ENCODE data around the gene ZBTB16. TPM values are rescaled to one million over a fixed set of nuclear protein-coding genes. Genes with fewer than 3 reads are reported as not detected.

The ZBTB16 gene
- polyA plus RNA-seq, 1 donor from 2014 or later: 0.45 TPM

GRCh38 chr11:114176321-114176720, 116.8 kb downstream of the ZBTB16 start:
- no peaks in the 10 kb centered on the region for H3K9me3 ChIP-seq (ENCODE audit: low read length)
- H3K79me2 ChIP-seq (replicated peaks; ENCODE audit: insufficient read depth, low read length): no peaks in the 10 kb centered on the region
- no peaks in the 10 kb centered on the region for H3F3A ChIP-seq (ENCODE audit: insufficient read depth, low read length, poor library complexity, severe bottlenecking)
- no peak overlapping the region for H3K27ac ChIP-seq (ENCODE audit: low read length)
- H3K4me2 ChIP-seq (ENCODE audit: low read length): no peak overlapping the region
- H3K36me3 ChIP-seq (ENCODE audit: insufficient read depth, low read length): no peaks in the 10 kb centered on the region
- no peak overlapping the region for H2AFZ ChIP-seq (ENCODE audit: low read depth, low read length)
- no peaks in the 10 kb centered on the region for H4K20me1 ChIP-seq (ENCODE audit: insufficient read depth)
- H3K9me2 ChIP-seq (ENCODE audit: insufficient read depth, low read length): no peaks in the 10 kb centered on the region
- no peak overlapping the region for H3K9ac ChIP-seq (ENCODE audit: low read length)
- H3K4me3 ChIP-seq (ENCODE audit: low read length): no peak overlapping the region
- no peaks in the 10 kb centered on the region for H3K27me3 ChIP-seq (ENCODE audit: insufficient read depth, low read depth, low read length)
- TF ChIP-seq EZH2 (IDR thresholded peaks at IDR 0.05; ENCODE audit: borderline replicate concordance, insufficient read depth, low read length, poor library complexity, severe bottlenecking) (no peak), MXI1 (conservative IDR thresholded peaks at IDR 0.05; ENCODE audit: poor library complexity, severe bottlenecking) (no peak), TAF1 (IDR thresholded peaks at IDR 0.05; ENCODE audit: low read depth) (no peak), RAD21 (conservative IDR thresholded peaks at IDR 0.05) (no peak), REST (IDR thresholded peaks at IDR 0.05; ENCODE audit: borderline replicate concordance) (no peak), CTCF (IDR thresholded peaks at IDR 0.05; ENCODE audit: poor library complexity, severe bottlenecking) (no peak), SMC3 (conservative IDR thresholded peaks at IDR 0.05; ENCODE audit: poor library complexity) (no peak), POLR2AphosphoS5 (IDR thresholded peaks at IDR 0.05) (no peak), EP300 (conservative IDR thresholded peaks at IDR 0.05; ENCODE audit: poor library complexity, severe bottlenecking) (no peak)

GRCh38 chr11:114178656-114179055, 119.1 kb downstream of the ZBTB16 start:
- peaks cover 4% of the 10 kb centered on the region for H3K79me2 ChIP-seq (replicated peaks; ENCODE audit: insufficient read depth, low read length)
- no peak for TF ChIP-seq RAD21 (conservative IDR thresholded peaks at IDR 0.05)
- no peak for TF ChIP-seq MXI1 (conservative IDR thresholded peaks at IDR 0.05; ENCODE audit: poor library complexity, severe bottlenecking)
- no peak for TF ChIP-seq EP300 (conservative IDR thresholded peaks at IDR 0.05; ENCODE audit: poor library complexity, severe bottlenecking)
- TF ChIP-seq CTCF (IDR thresholded peaks at IDR 0.05; ENCODE audit: poor library complexity, severe bottlenecking): no peak
- TF ChIP-seq TAF1 (IDR thresholded peaks at IDR 0.05; ENCODE audit: low read depth): no peak
- TF ChIP-seq SMC3 (conservative IDR thresholded peaks at IDR 0.05; ENCODE audit: poor library complexity): no peak
- no peak for TF ChIP-seq EZH2 (IDR thresholded peaks at IDR 0.05; ENCODE audit: borderline replicate concordance, insufficient read depth, low read length, poor library complexity, severe bottlenecking)
- no peak for TF ChIP-seq REST (IDR thresholded peaks at IDR 0.05; ENCODE audit: borderline replicate concordance)
- TF ChIP-seq POLR2AphosphoS5 (IDR thresholded peaks at IDR 0.05): no peak
- H3K9ac ChIP-seq (ENCODE audit: low read length): no peak overlapping the region
- H3K4me3 ChIP-seq (ENCODE audit: low read length): no peak overlapping the region
- no peaks in the 10 kb centered on the region for H3K9me2 ChIP-seq (ENCODE audit: insufficient read depth, low read length)
- no peaks in the 10 kb centered on the region for H3F3A ChIP-seq (ENCODE audit: insufficient read depth, low read length, poor library complexity, severe bottlenecking)
- no peak overlapping the region for H3K27ac ChIP-seq (ENCODE audit: low read length)
- no peaks in the 10 kb centered on the region for H4K20me1 ChIP-seq (ENCODE audit: insufficient read depth)
- H3K36me3 ChIP-seq (ENCODE audit: insufficient read depth, low read length): no peaks in the 10 kb centered on the region
- H3K9me3 ChIP-seq (ENCODE audit: low read length): no peaks in the 10 kb centered on the region
- H2AFZ ChIP-seq (ENCODE audit: low read depth, low read length): no peak overlapping the region
- H3K4me2 ChIP-seq (ENCODE audit: low read length): no peak overlapping the region
- H3K27me3 ChIP-seq (ENCODE audit: insufficient read depth, low read depth, low read length): no peaks in the 10 kb centered on the region
